HG03108 (cell line): ENCODE data around the gene XYLT1.

Source experiments
- ATAC-seq: cut with Tn5 transposase; IDR thresholded peaks from one replicate; pipeline ENCODE4 v1.9.1; 2021; ENCODE audit warnings: moderate library complexity; ENCODE audit not compliant: unreplicated experiment

Gene XYLT1

GRCh38 chr16:17212606-17213005 is 258.2 kb downstream of the XYLT1 start:
- no peak for ATAC-seq

GRCh38 chr16:17211797-17212196 is 259.0 kb downstream of the XYLT1 start:
- no peak for ATAC-seq

- ATAC-seq: no peak
Observed at GRCh38 chr16:17206712-17207111, 264.0 kb downstream of the XYLT1 start.

GRCh38 chr16:17205279-17206211 is 265.2 kb downstream of the XYLT1 start:
- no peak for ATAC-seq

GRCh38 chr16:17204644-17205043 is 266.1 kb downstream of the XYLT1 start:
- no peak for ATAC-seq

- ATAC-seq: no peak
Observed at GRCh38 chr16:17204206-17204605, 266.6 kb downstream of the XYLT1 start.

- no peak for ATAC-seq
Observed at GRCh38 chr16:17203424-17203823, 267.3 kb downstream of the XYLT1 start.

GRCh38 chr16:17199135-17199534 is 271.6 kb downstream of the XYLT1 start:
- no peak for ATAC-seq

- ATAC-seq: no peak
Observed at GRCh38 chr16:17196526-17196925, 274.2 kb downstream of the XYLT1 start.

GRCh38 chr16:17194190-17194780 is 276.5 kb downstream of the XYLT1 start:
- ATAC-seq: no peak

- ATAC-seq: no peak
Observed at GRCh38 chr16:17193566-17194100, 277.1 kb downstream of the XYLT1 start.

GRCh38 chr16:17184026-17184425 is 286.7 kb downstream of the XYLT1 start:
- no peak for ATAC-seq

- no peak for ATAC-seq
Observed at GRCh38 chr16:17177959-17178905, 292.5 kb downstream of the XYLT1 start.

GRCh38 chr16:17177242-17177958 is 293.4 kb downstream of the XYLT1 start:
- ATAC-seq: no peak

GRCh38 chr16:17176199-17176598 is 294.6 kb downstream of the XYLT1 start:
- ATAC-seq: no peak

GRCh38 chr16:17173281-17173680 is 297.5 kb downstream of the XYLT1 start:
- ATAC-seq: no peak

GRCh38 chr16:17171250-17172143 is 299.3 kb downstream of the XYLT1 start:
- no peak for ATAC-seq

GRCh38 chr16:17170435-17170834 is 300.3 kb downstream of the XYLT1 start:
- ATAC-seq: no peak

GRCh38 chr16:17168181-17168580 is 302.6 kb downstream of the XYLT1 start:
- ATAC-seq: no peak
